A673 (cell line): ENCODE results near the gene P2RX2.

Experiments
- EZH2 ChIP-seq: fragments of 200-600 bp; sonication (generic); IDR thresholded peaks from 2 replicates; pipeline ENCODE4 v1.6.1; 2017; ENCODE audit warnings: borderline replicate concordance, low read depth, mild to moderate bottlenecking, mixed read lengths, antibody characterized with exemption, low read length; ENCODE audit not compliant: poor library complexity, severe bottlenecking
- TF ChIP-seq, protein P1 (sequence below): fragments of 300-800, 200-600 bp; sonication (generic); conservative IDR thresholded peaks from 2 replicates; pipeline ENCODE4 v1.5.1; 2017; ENCODE audit warnings: low read depth, mild to moderate bottlenecking, antibody characterized with exemption, low read length, moderate library complexity, mixed read lengths

DNA sequence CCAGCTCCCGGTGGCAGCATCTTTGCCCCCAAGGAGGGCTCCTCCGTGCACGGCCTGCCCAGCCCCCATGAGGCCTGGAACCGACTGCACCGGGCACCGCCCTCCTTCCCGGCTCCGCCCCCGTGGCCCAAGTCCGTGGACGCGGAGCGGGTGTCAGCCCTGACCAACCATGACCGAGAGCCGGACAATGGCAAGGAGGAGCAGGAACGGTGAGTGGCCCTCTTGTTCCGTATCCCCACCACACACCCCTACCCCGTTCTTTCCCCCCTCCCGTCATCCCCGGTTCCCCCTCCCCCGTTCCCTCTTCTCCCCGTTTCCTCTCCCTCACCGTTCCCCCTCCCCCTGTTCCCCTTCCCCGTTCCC lies 36.5 kb upstream of the P2RX2 start:
- TF ChIP-seq, protein P1, sequence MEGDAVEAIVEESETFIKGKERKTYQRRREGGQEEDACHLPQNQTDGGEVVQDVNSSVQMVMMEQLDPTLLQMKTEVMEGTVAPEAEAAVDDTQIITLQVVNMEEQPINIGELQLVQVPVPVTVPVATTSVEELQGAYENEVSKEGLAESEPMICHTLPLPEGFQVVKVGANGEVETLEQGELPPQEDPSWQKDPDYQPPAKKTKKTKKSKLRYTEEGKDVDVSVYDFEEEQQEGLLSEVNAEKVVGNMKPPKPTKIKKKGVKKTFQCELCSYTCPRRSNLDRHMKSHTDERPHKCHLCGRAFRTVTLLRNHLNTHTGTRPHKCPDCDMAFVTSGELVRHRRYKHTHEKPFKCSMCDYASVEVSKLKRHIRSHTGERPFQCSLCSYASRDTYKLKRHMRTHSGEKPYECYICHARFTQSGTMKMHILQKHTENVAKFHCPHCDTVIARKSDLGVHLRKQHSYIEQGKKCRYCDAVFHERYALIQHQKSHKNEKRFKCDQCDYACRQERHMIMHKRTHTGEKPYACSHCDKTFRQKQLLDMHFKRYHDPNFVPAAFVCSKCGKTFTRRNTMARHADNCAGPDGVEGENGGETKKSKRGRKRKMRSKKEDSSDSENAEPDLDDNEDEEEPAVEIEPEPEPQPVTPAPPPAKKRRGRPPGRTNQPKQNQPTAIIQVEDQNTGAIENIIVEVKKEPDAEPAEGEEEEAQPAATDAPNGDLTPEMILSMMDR: no peak
- TF ChIP-seq EZH2: no peak
